ENCODE results near the gene NANOG. TPM values are rescaled to one million over a fixed set of nuclear protein-coding genes. Genes with fewer than 3 reads are reported as not detected.
"Not testable (repeated sequence)": the region's sequence is repeated elsewhere in the genome, so short reads cannot be mapped to it uniquely, and the experiment has no call there.

The NANOG gene
- total and polyA plus RNA-seq, 4 donors, result 0.23 to 0.49 TPM; not detected in 2

- 35 to 58% methylated on average over 4 of the region's 4 CpGs for WGBS, 2 donors
- H3K27me3 ChIP-seq (ENCODE audit: control insufficient read depth in 3 of 3, insufficient read depth in 3 of 3, low read length in 2 of 3), result peaks cover 0 to 23% (median 18%) of the 10 kb centered on the region in 3 donors
- DNase-seq, result no peak
- no peak overlapping the region for H3K27ac ChIP-seq (ENCODE audit: low read depth in 1 of 2, low read length in 1 of 2)
- H3K9ac ChIP-seq (ENCODE audit: insufficient read depth in 1 of 2, low read length in 2 of 2), result no peak overlapping the region
- H3K9me3 ChIP-seq (ENCODE audit: control insufficient read depth in 4 of 4, insufficient read depth in 3 of 4, low read length in 3 of 4), result no peaks in the 10 kb centered on the region
- ATAC-seq (ENCODE audit: insufficient read depth, low FRiP score), result no peak
- H3K4me1 ChIP-seq (ENCODE audit: control insufficient read depth in 5 of 5, insufficient read depth in 5 of 5, low read length in 5 of 5), result no peaks in the 10 kb centered on the region
- H3K36me3 ChIP-seq (ENCODE audit: control insufficient read depth in 4 of 4, insufficient read depth in 4 of 4, low read length in 4 of 4), result no peaks in the 10 kb centered on the region
- H3K4me3 ChIP-seq, result no peak overlapping the region
- TF ChIP-seq CTCF (IDR thresholded peaks at IDR 0.05; ENCODE audit: control extremely low read depth, extremely low read depth), result no peak
Measured at GRCh38 chr12:7788294-7788660, 925 bp upstream of the NANOG start.

- no peak for TF ChIP-seq CTCF (IDR thresholded peaks at IDR 0.05; ENCODE audit: control extremely low read depth, extremely low read depth)
- no peak overlapping the region for H3K4me3 ChIP-seq
- WGBS, 2 donors, result 19 to 59% methylated on average over 3 of the region's 3 CpGs
- H3K27ac ChIP-seq (ENCODE audit: low read depth in 1 of 2, low read length in 1 of 2), result no peak overlapping the region
- no peaks in the 10 kb centered on the region for H3K4me1 ChIP-seq (ENCODE audit: control insufficient read depth in 5 of 5, insufficient read depth in 5 of 5, low read length in 5 of 5)
- DNase-seq (no peak), ATAC-seq (ENCODE audit: insufficient read depth, low FRiP score) (no peak)
- no peaks in the 10 kb centered on the region for H3K9me3 ChIP-seq (ENCODE audit: control insufficient read depth in 4 of 4, insufficient read depth in 3 of 4, low read length in 3 of 4)
- peaks cover 0 to 16% (median 15%) of the 10 kb centered on the region in 3 donors for H3K27me3 ChIP-seq (ENCODE audit: control insufficient read depth in 3 of 3, insufficient read depth in 3 of 3, low read length in 2 of 3)
- no peak overlapping the region for H3K9ac ChIP-seq (ENCODE audit: insufficient read depth in 1 of 2, low read length in 2 of 2)
- H3K36me3 ChIP-seq (ENCODE audit: control insufficient read depth in 4 of 4, insufficient read depth in 4 of 4, low read length in 4 of 4), result no peaks in the 10 kb centered on the region
Measured at GRCh38 chr12:7793211-7793610, 4.0 kb downstream of the NANOG start.

- not testable (repeated sequence) for H3K9ac ChIP-seq (ENCODE audit: insufficient read depth in 1 of 2, low read length in 2 of 2); ATAC-seq (ENCODE audit: insufficient read depth, low FRiP score); DNase-seq; H3K4me1 ChIP-seq (ENCODE audit: control insufficient read depth in 5 of 5, insufficient read depth in 5 of 5, low read length in 5 of 5); H3K4me3 ChIP-seq; H3K27ac ChIP-seq (ENCODE audit: low read depth in 1 of 2, low read length in 1 of 2); H3K36me3 ChIP-seq (ENCODE audit: control insufficient read depth in 4 of 4, insufficient read depth in 4 of 4, low read length in 4 of 4); H3K9me3 ChIP-seq (ENCODE audit: control insufficient read depth in 4 of 4, insufficient read depth in 3 of 4, low read length in 3 of 4); H3K27me3 ChIP-seq (ENCODE audit: control insufficient read depth in 3 of 3, insufficient read depth in 3 of 3, low read length in 2 of 3)
- 60 to 84% methylated on average over 7 of the region's 7 CpGs for WGBS, 2 donors
Measured at GRCh38 chr12:7797269-7797668, 8.1 kb downstream of the NANOG start.

- H3K27ac ChIP-seq (ENCODE audit: low read depth in 1 of 2, low read length in 1 of 2), result no peak overlapping the region
- DNase-seq, result no peak
- no peak for ATAC-seq (ENCODE audit: insufficient read depth, low FRiP score)
Measured at GRCh38 chr12:7797698-7798398, 8.6 kb downstream of the NANOG start.

GRCh38 chr12:7798750-7799308 is 9.6 kb downstream of the NANOG start:
- not testable (repeated sequence) for H3K27me3 ChIP-seq (ENCODE audit: control insufficient read depth in 3 of 3, insufficient read depth in 3 of 3, low read length in 2 of 3); H3K36me3 ChIP-seq (ENCODE audit: control insufficient read depth in 4 of 4, insufficient read depth in 4 of 4, low read length in 4 of 4); H3K4me3 ChIP-seq; H3K4me1 ChIP-seq (ENCODE audit: control insufficient read depth in 5 of 5, insufficient read depth in 5 of 5, low read length in 5 of 5); ATAC-seq (ENCODE audit: insufficient read depth, low FRiP score); H3K9me3 ChIP-seq (ENCODE audit: control insufficient read depth in 4 of 4, insufficient read depth in 3 of 4, low read length in 3 of 4); H3K27ac ChIP-seq (ENCODE audit: low read depth in 1 of 2, low read length in 1 of 2); H3K9ac ChIP-seq (ENCODE audit: insufficient read depth in 1 of 2, low read length in 2 of 2)
- WGBS, 2 donors, result 72 to 89% methylated on average over 1 of the region's 4 CpGs
- peak in 1 of 3 donors; percentile 4 for DNase-seq

More at GRCh38 chr12:7797698-7798398, 8.6 kb downstream of the NANOG start:
- no peaks in the 10 kb centered on the region for H3K36me3 ChIP-seq (ENCODE audit: control insufficient read depth in 4 of 4, insufficient read depth in 4 of 4, low read length in 4 of 4)
- no peak for TF ChIP-seq CTCF (IDR thresholded peaks at IDR 0.05; ENCODE audit: control extremely low read depth, extremely low read depth)
- no peak overlapping the region for H3K9ac ChIP-seq (ENCODE audit: insufficient read depth in 1 of 2, low read length in 2 of 2)
- no peaks in the 10 kb centered on the region for H3K27me3 ChIP-seq (ENCODE audit: control insufficient read depth in 3 of 3, insufficient read depth in 3 of 3, low read length in 2 of 3)
- no peaks in the 10 kb centered on the region for H3K4me1 ChIP-seq (ENCODE audit: control insufficient read depth in 5 of 5, insufficient read depth in 5 of 5, low read length in 5 of 5)
- WGBS, 2 donors, result 74 to 88% methylated on average over 12 of the region's 12 CpGs
- H3K4me3 ChIP-seq, result no peak overlapping the region
- no peaks in the 10 kb centered on the region for H3K9me3 ChIP-seq (ENCODE audit: control insufficient read depth in 4 of 4, insufficient read depth in 3 of 4, low read length in 3 of 4)

Data from lung (tissue), 12 donors.